A549 (cell line): ENCODE results near the gene KIAA1614. TPM values are rescaled to one million over a fixed set of nuclear protein-coding genes. Genes with fewer than 3 reads are reported as not detected.

Experiments used
- ATAC-seq, 2 experiments: fragments of 200-7000 bp in 1 of 2; fragments of >200 bp in 1 of 2; cut with Nextera tagmentation in 1 of 2; cut with Tn5 transposase in 1 of 2; 3 replicates each; pipeline versions ENCODE4 v1.8.0 to v1.9.1; 2018 to 2020; ENCODE audit warnings: mild to moderate bottlenecking in 1 of 2, moderate library complexity in 1 of 2
- CTCF ChIA-PET: fragments of 300-600 bp; sonication (Branson Sonifier 250); formaldehyde crosslinking; extraction: SDS; loops from one replicate; lab custom pipeline; 2021; ENCODE audit warnings: antibody characterized with exemption, inconsistent platforms; lab: Yijun Ruan, JAX
- POLR2A ChIA-PET: fragments of 350-600 bp; formaldehyde crosslinking; extraction: SDS; loops from one replicate; lab custom pipeline; 2021; ENCODE audit warnings: antibody characterized with exemption, inconsistent platforms; lab: Yijun Ruan, JAX
- DNase-seq, 2 experiments: peaks; one replicate each; pipeline versions ENCODE4 v3.0.0 to v3.0.0-alpha.2; 2011 to 2016; ENCODE audit warnings: low read depth in 1 of 2, low spot score in 1 of 2
- FAIRE-seq: peaks from 2 replicates; lab custom pipeline; 2011; peaks lifted over from hg19 to GRCh38; lab: Jason Lieb, UNC
- H3K27ac ChIP-seq, 2 experiments: fragments of >200 bp; sonication (Bioruptor Twin); formaldehyde crosslinking; 3 replicates each; pipeline ENCODE4 v1.5.1; 2016 to 2017
- H3K4me1 ChIP-seq: fragments of >200 bp; sonication (Bioruptor Twin); formaldehyde crosslinking; 3 replicates; pipeline ENCODE4 v1.6.1; 2016
- H3K4me2 ChIP-seq: fragments of >200 bp; sonication (Bioruptor Twin); formaldehyde crosslinking; 3 replicates; pipeline ENCODE4 v1.6.1; 2016
- H3K4me3 ChIP-seq: fragments of >200 bp; sonication (Bioruptor Twin); formaldehyde crosslinking; 3 replicates; pipeline ENCODE4 v1.5.1; 2016
- H3K9me3 ChIP-seq: fragments of >200 bp; sonication (Bioruptor Twin); formaldehyde crosslinking; 3 replicates; pipeline ENCODE4 v1.6.1; 2016
- CBX8 ChIP-seq: fragments of 200-600 bp; sonication (generic); IDR thresholded peaks from 2 replicates; pipeline ENCODE4 v1.6.1; 2016
- CHD2 ChIP-seq: fragments of 150-350 bp; IDR thresholded peaks from 2 replicates; pipeline ENCODE4 v1.6.1; 2014; ENCODE audit warnings: low read length; ENCODE audit not compliant: partially characterized antibody
- CHD4 ChIP-seq: fragments of 200-600 bp; sonication (generic); IDR thresholded peaks from 2 replicates; pipeline ENCODE4 v1.6.1; 2016; ENCODE audit warnings: antibody characterized with exemption, mild to moderate bottlenecking, borderline replicate concordance
- EHF ChIP-seq: fragments of 250-450 bp; sonication (Bioruptor Pico); IDR thresholded peaks from 2 replicates; pipeline ENCODE4 v1.5.0; 2020; ENCODE audit warnings: mild to moderate bottlenecking
- FOSB ChIP-seq: fragments of 250-450 bp; sonication (Bioruptor Pico); IDR thresholded peaks from 2 replicates; pipeline ENCODE4 v1.5.0; 2020; ENCODE audit warnings: mild to moderate bottlenecking, moderate library complexity
- FOSL2 ChIP-seq, 2 experiments: fragments of 450-650 bp in 1 of 2; fragments of >200 bp in 1 of 2; sonication (Bioruptor Twin) in 1 of 2; formaldehyde crosslinking; IDR thresholded peaks; 2 replicates each; pipeline versions ENCODE4 v1.5.0 to v1.6.1; 2016 to 2020; ENCODE audit warnings: mild to moderate bottlenecking in 1 of 2, moderate library complexity in 1 of 2
- GATA3 ChIP-seq: IDR thresholded peaks from 2 replicates; pipeline ENCODE4 v1.6.1; 2012; ENCODE audit warnings: borderline replicate concordance
- HEYL ChIP-seq: fragments of 250-450 bp; sonication (Bioruptor Pico); IDR thresholded peaks from 2 replicates; pipeline ENCODE4 v1.8.0; 2021; ENCODE audit warnings: mild to moderate bottlenecking, moderate library complexity
- HMGXB4 ChIP-seq: fragments of 250-450 bp; sonication (Bioruptor Pico); IDR thresholded peaks from 2 replicates; pipeline ENCODE4 v1.5.0; 2021; ENCODE audit warnings: mild to moderate bottlenecking, moderate library complexity, borderline replicate concordance
- HOXA7 ChIP-seq: fragments of 250-450 bp; sonication (Bioruptor Pico); IDR thresholded peaks from 2 replicates; pipeline ENCODE4 v1.5.0; 2020; ENCODE audit warnings: mild to moderate bottlenecking, moderate library complexity
- HOXB13 ChIP-seq: fragments of 250-450 bp; sonication (Bioruptor Pico); IDR thresholded peaks from 2 replicates; pipeline ENCODE4 v1.5.0; 2020; ENCODE audit warnings: low read depth, mild to moderate bottlenecking, moderate library complexity
- JUNB ChIP-seq: fragments of >200 bp; sonication (Bioruptor Twin); formaldehyde crosslinking; IDR thresholded peaks from 2 replicates; pipeline ENCODE4 v1.6.1; 2016
- KDM1A ChIP-seq: fragments of 200-600 bp; sonication (generic); IDR thresholded peaks from 2 replicates; pipeline ENCODE4 v1.6.1; 2016; ENCODE audit warnings: low read depth, mild to moderate bottlenecking
- KDM5A ChIP-seq: fragments of 200-600 bp; sonication (generic); IDR thresholded peaks from 2 replicates; pipeline ENCODE4 v1.6.1; 2016; ENCODE audit warnings: antibody characterized with exemption, mild to moderate bottlenecking
- MAFK ChIP-seq: fragments of 450-650 bp; IDR thresholded peaks from 2 replicates; pipeline ENCODE4 v1.6.1; 2014; ENCODE audit not compliant: partially characterized antibody
- MAX ChIP-seq: IDR thresholded peaks from 2 replicates; pipeline ENCODE4 v1.6.1; 2012
- MYC ChIP-seq: IDR thresholded peaks from 2 replicates; pipeline ENCODE4 v1.6.1; 2012; ENCODE audit warnings: mild to moderate bottlenecking, inconsistent platforms, low read length, improper control_type of control experiment, borderline replicate concordance
- NFE2L2 ChIP-seq: fragments of 150-350 bp; conservative IDR thresholded peaks from 2 replicates; pipeline ENCODE4 v1.6.1; 2014; ENCODE audit warnings: low read length
- POLR2A ChIP-seq: IDR thresholded peaks from 2 replicates; pipeline ENCODE4 v1.6.1; 2012; ENCODE audit warnings: mild to moderate bottlenecking, low read length
- RCOR1 ChIP-seq: fragments of 150-350 bp; IDR thresholded peaks from 2 replicates; pipeline ENCODE4 v1.6.1; 2014; ENCODE audit warnings: antibody characterized with exemption, low read length, low read depth
- SMC3 ChIP-seq: fragments of >200 bp; sonication (Bioruptor Twin); formaldehyde crosslinking; IDR thresholded peaks from 3 replicates; pipeline ENCODE4 v1.6.1; 2018; ENCODE audit warnings: inconsistent platforms
- SREBF2 ChIP-seq: fragments of 450-650 bp; IDR thresholded peaks from 2 replicates; pipeline ENCODE4 v1.6.1; 2014; ENCODE audit warnings: mild to moderate bottlenecking, moderate library complexity
- TP53 ChIP-seq: fragments of 250-450 bp; sonication (Bioruptor Pico); IDR thresholded peaks from 2 replicates; pipeline ENCODE4 v1.5.0; 2021; ENCODE audit warnings: mild to moderate bottlenecking, moderate library complexity
- ZFP36 ChIP-seq: fragments of 450-650 bp; IDR thresholded peaks from 2 replicates; pipeline ENCODE4 v1.6.1; 2014; ENCODE audit warnings: borderline replicate concordance; ENCODE audit not compliant: partially characterized antibody
- ZNF302 ChIP-seq: fragments of 250-450 bp; sonication (Bioruptor Pico); IDR thresholded peaks from 2 replicates; pipeline ENCODE4 v1.9.0; 2021; ENCODE audit warnings: inconsistent platforms, mild to moderate bottlenecking, moderate library complexity
- ZSCAN20 ChIP-seq: fragments of 250-450 bp; sonication (Bioruptor Pico); IDR thresholded peaks from 2 replicates; pipeline ENCODE4 v1.8.0; 2022; ENCODE audit warnings: mild to moderate bottlenecking, moderate library complexity
- WGBS: methylation state at CpG from one replicate; pipeline ENCODE4 v1.1.6; 2017; ENCODE audit errors: missing lambda C conversion rate; 5-methylcytosine and 5-hydroxymethylcytosine counted together
- polyA plus RNA-seq, 4 experiments: library from polyadenylated mRNA; depleted of rRNA in 3 of 4; stranded (reverse); fragments of >200 nt; fragmentation: RNase III in 1 of 4; extraction: RNeasy Plus Mini Kit Qiagen cat#74134 plus additional on column Dnase treatment in 1 of 4; gene quantifications; 2 replicates in 3 of 4; 3 replicates in 1 of 4; pipeline ENCODE4 v1.2.3, GENCODE V29; 2011 to 2017
- TF ChIP-seq, protein P1 (sequence below): IDR thresholded peaks from 2 replicates; pipeline ENCODE4 v1.6.1; 2012; ENCODE audit warnings: low read depth, borderline replicate concordance
- TF ChIP-seq, protein P2 (sequence below): fragments of >200 bp; sonication (Bioruptor Twin); formaldehyde crosslinking; IDR thresholded peaks from 3 replicates; pipeline ENCODE4 v1.6.1; 2016
- TF ChIP-seq, protein P3 (sequence below): IDR thresholded peaks from 2 replicates; pipeline ENCODE4 v1.6.1; 2012
- TF ChIP-seq, protein P4 (sequence below): fragments of 150-350 bp; IDR thresholded peaks from 2 replicates; pipeline ENCODE4 v1.6.1; 2014; ENCODE audit warnings: low read depth, mild to moderate bottlenecking, low read length

KIAA1614 gene
- polyA plus RNA-seq, 2 of the 4 experiments (the other 2 are of a cell fraction) = 0.25 to 0.84 TPM

DNA sequence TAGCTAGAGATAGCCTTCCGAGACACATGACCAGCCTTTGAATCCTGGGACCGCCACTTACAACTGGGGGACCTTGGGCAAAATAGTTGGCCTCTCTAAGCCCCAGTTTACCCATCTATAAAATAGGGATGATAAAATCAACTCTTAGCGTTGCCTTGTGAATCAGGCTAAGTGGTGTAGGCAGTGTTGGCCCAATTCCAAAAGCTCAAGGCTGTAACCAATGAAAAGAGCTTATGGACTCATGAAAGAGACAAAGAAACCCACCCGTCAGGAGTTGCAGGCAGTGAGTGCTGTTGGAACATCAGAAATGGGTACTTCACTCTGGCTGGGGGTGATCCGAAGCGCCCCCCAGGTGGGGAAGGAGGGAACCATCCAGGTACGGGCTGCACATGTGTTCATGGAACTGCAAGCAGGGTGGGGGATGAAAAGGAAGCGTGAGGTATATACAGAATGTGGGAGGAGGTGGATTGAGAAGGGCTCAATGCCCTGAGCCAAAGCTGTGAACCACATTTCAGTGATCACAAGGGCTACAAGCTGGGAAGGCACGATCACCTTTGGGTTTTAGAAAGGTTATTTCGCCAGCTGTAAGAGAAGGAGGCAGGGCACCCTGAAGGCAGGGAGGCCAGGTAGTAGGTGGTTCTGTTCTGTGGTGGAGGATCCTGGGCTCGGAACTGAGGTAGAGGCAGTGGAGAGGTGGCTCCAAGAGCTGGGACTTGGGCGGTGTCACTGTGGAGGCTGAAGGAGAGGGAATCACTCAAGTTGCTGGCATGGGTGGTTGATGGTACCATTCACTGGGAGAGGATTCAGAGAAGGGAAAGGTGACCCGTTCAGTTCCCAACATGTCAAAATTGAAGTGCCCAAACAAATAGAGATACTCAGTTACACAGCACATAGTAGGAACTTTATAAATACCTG, 11.4 kb upstream of the KIAA1614 start:
- ChIA-PET POLR2A (no interaction called here), CTCF (interaction anchor here (0.6 to 3.5 kb wide), 8 partner anchors 15 to 401 kb away, joined by 3 to 19 read pairs (median 3); no protein-coding TSS in a partner anchor)
- no peak overlapping the region for H3K4me3 ChIP-seq
- FAIRE-seq (no peak), ATAC-seq (no peak), DNase-seq (no peak)
- H3K4me2 ChIP-seq = no peak overlapping the region
- no peaks in the 10 kb centered on the region for H3K4me1 ChIP-seq
- TF ChIP-seq HOXB13 (CRISPR knock-in tag) (no peak), ZFP36 (no peak), KDM5A (no peak), ZNF302 (no peak), HEYL (CRISPR knock-in tag) (no peak), EHF (CRISPR knock-in tag) (no peak), JUNB (no peak), CHD2 (no peak), GATA3 (no peak), MYC (no peak), POLR2A (no peak), SMC3 (no peak), MAX (no peak), NFE2L2 (no peak), MAFK (no peak), FOSB (CRISPR knock-in tag) (no peak)
- TF ChIP-seq, protein P1, sequence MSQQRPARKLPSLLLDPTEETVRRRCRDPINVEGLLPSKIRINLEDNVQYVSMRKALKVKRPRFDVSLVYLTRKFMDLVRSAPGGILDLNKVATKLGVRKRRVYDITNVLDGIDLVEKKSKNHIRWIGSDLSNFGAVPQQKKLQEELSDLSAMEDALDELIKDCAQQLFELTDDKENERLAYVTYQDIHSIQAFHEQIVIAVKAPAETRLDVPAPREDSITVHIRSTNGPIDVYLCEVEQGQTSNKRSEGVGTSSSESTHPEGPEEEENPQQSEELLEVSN = no peak
- TF ChIP-seq, protein P2, sequence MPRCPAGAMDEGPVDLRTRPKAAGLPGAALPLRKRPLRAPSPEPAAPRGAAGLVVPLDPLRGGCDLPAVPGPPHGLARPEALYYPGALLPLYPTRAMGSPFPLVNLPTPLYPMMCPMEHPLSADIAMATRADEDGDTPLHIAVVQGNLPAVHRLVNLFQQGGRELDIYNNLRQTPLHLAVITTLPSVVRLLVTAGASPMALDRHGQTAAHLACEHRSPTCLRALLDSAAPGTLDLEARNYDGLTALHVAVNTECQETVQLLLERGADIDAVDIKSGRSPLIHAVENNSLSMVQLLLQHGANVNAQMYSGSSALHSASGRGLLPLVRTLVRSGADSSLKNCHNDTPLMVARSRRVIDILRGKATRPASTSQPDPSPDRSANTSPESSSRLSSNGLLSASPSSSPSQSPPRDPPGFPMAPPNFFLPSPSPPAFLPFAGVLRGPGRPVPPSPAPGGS = no peak
- TF ChIP-seq, protein P3, sequence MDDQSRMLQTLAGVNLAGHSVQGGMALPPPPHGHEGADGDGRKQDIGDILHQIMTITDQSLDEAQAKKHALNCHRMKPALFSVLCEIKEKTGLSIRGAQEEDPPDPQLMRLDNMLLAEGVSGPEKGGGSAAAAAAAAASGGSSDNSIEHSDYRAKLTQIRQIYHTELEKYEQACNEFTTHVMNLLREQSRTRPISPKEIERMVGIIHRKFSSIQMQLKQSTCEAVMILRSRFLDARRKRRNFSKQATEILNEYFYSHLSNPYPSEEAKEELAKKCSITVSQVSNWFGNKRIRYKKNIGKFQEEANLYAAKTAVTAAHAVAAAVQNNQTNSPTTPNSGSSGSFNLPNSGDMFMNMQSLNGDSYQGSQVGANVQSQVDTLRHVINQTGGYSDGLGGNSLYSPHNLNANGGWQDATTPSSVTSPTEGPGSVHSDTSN = no peak
- TF ChIP-seq, protein P4, sequence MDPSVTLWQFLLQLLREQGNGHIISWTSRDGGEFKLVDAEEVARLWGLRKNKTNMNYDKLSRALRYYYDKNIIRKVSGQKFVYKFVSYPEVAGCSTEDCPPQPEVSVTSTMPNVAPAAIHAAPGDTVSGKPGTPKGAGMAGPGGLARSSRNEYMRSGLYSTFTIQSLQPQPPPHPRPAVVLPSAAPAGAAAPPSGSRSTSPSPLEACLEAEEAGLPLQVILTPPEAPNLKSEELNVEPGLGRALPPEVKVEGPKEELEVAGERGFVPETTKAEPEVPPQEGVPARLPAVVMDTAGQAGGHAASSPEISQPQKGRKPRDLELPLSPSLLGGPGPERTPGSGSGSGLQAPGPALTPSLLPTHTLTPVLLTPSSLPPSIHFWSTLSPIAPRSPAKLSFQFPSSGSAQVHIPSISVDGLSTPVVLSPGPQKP = no peak
- WGBS = 84% methylated on average over 13 of the region's 13 CpGs
- H3K9me3 ChIP-seq = no peaks in the 10 kb centered on the region
- no peak overlapping the region for H3K27ac ChIP-seq

GRCh38 chr1:180902541-180902940, 10.2 kb upstream of the KIAA1614 start:
- no peak for DNase-seq
- no peak overlapping the region for H3K27ac ChIP-seq
- no peak for ATAC-seq
- no peak for FAIRE-seq
- ChIA-PET POLR2A (no interaction called here), CTCF (interaction anchor here (0.9 to 3.5 kb wide), 4 partner anchors 23 to 386 kb away, joined by 3 to 19 read pairs (median 4); no protein-coding TSS in a partner anchor)
- no peak overlapping the region for H3K4me2 ChIP-seq
- H3K4me1 ChIP-seq = no peaks in the 10 kb centered on the region
- WGBS = 77% methylated on average over 3 of the region's 3 CpGs
- no peaks in the 10 kb centered on the region for H3K9me3 ChIP-seq
- H3K4me3 ChIP-seq = no peak overlapping the region
- TF ChIP-seq HOXA7 (CRISPR knock-in tag) (no peak), POLR2A (no peak), RCOR1 (no peak), TP53 (no peak), FOSB (CRISPR knock-in tag) (no peak), HMGXB4 (CRISPR knock-in tag) (no peak), HEYL (CRISPR knock-in tag) (no peak), MAX (no peak), SREBF2 (no peak), GATA3 (no peak), ZFP36 (no peak), CHD4 (no peak), KDM1A (no peak), CBX8 (no peak), FOSL2 (IDR thresholded peaks at IDR 0.05) (no peak), FOSL2 (CRISPR knock-in tag; IDR thresholded peaks at IDR 0.05) (no peak), ZSCAN20 (CRISPR knock-in tag) (no peak)
- TF ChIP-seq, protein P1 = no peak
